Ishikawa (cell line): Measurements from ENCODE around the gene B4GALT5.

Experiments
- CEBPB ChIP-seq: IDR thresholded peaks from 2 replicates; pipeline ENCODE4 v1.6.1; 2012
- CREB1 ChIP-seq: IDR thresholded peaks from 2 replicates; pipeline ENCODE4 v1.6.1; 2012; ENCODE audit warnings: low read depth
- EGR1 ChIP-seq: IDR thresholded peaks from 2 replicates; pipeline ENCODE4 v1.6.1; 2012
- EP300 ChIP-seq: IDR thresholded peaks from 2 replicates; pipeline ENCODE4 v1.6.1; 2012; ENCODE audit warnings: borderline replicate concordance
- FOXM1 ChIP-seq: IDR thresholded peaks from 2 replicates; pipeline ENCODE4 v1.6.1; 2012; ENCODE audit warnings: low read depth, borderline replicate concordance
- NFIC ChIP-seq: IDR thresholded peaks from 2 replicates; pipeline ENCODE4 v1.6.1; 2012
- RAD21 ChIP-seq: IDR thresholded peaks from 2 replicates; pipeline ENCODE4 v1.6.1; 2012; ENCODE audit warnings: low read depth
- TAF1 ChIP-seq: IDR thresholded peaks from 2 replicates; pipeline ENCODE4 v1.6.1; 2012; ENCODE audit warnings: low read depth, mild to moderate bottlenecking
- TCF12 ChIP-seq: IDR thresholded peaks from 2 replicates; pipeline ENCODE4 v1.6.1; 2012; ENCODE audit warnings: low read depth
- TEAD4 ChIP-seq: IDR thresholded peaks from 2 replicates; pipeline ENCODE4 v1.6.1; 2012
- YY1 ChIP-seq: IDR thresholded peaks from 2 replicates; pipeline ENCODE4 v1.6.1; 2012; ENCODE audit warnings: low read depth
- ZBTB7A ChIP-seq: IDR thresholded peaks from 2 replicates; pipeline ENCODE4 v1.6.1; 2012; ENCODE audit warnings: low read depth
- TF ChIP-seq, protein P1 (sequence below): IDR thresholded peaks from 2 replicates; pipeline ENCODE4 v1.6.1; 2012
- TF ChIP-seq, protein P2 (sequence below): IDR thresholded peaks from 2 replicates; pipeline ENCODE4 v1.6.1; 2012
- TF ChIP-seq, protein P3 (sequence below): IDR thresholded peaks from 2 replicates; pipeline ENCODE4 v1.6.1; 2012; ENCODE audit warnings: low read depth, mild to moderate bottlenecking

B4GALT5 gene

DNA sequence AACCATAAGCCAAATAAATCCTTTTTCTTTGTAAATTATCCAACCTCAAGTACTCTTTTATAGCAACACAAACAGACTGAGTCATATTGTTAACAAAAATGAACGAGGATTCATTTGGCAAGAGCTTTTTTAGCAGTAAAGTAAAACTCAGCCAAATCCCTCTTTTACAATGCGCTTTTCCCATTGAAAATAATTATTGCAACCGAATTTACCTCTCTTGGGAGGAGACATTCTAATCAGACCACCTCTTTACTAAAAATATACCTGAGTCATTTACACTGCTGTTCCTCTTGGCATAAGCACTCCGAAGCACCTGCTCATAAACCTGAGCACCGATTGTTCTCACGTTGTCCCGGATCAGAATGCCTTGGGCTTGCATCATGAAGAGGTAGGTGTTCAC lies 57.4 kb downstream of the B4GALT5 start:
- TF ChIP-seq TEAD4 (no peak), TCF12 (no peak), FOXM1 (no peak), CREB1 (no peak), TAF1 (no peak), RAD21 (no peak), EGR1 (no peak), EP300 (no peak)
- TF ChIP-seq, protein P1, sequence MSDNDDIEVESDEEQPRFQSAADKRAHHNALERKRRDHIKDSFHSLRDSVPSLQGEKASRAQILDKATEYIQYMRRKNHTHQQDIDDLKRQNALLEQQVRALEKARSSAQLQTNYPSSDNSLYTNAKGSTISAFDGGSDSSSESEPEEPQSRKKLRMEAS: no peak
- TF ChIP-seq, protein P2, sequence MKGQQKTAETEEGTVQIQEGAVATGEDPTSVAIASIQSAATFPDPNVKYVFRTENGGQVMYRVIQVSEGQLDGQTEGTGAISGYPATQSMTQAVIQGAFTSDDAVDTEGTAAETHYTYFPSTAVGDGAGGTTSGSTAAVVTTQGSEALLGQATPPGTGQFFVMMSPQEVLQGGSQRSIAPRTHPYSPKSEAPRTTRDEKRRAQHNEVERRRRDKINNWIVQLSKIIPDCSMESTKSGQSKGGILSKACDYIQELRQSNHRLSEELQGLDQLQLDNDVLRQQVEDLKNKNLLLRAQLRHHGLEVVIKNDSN: no peak
- TF ChIP-seq, protein P3, sequence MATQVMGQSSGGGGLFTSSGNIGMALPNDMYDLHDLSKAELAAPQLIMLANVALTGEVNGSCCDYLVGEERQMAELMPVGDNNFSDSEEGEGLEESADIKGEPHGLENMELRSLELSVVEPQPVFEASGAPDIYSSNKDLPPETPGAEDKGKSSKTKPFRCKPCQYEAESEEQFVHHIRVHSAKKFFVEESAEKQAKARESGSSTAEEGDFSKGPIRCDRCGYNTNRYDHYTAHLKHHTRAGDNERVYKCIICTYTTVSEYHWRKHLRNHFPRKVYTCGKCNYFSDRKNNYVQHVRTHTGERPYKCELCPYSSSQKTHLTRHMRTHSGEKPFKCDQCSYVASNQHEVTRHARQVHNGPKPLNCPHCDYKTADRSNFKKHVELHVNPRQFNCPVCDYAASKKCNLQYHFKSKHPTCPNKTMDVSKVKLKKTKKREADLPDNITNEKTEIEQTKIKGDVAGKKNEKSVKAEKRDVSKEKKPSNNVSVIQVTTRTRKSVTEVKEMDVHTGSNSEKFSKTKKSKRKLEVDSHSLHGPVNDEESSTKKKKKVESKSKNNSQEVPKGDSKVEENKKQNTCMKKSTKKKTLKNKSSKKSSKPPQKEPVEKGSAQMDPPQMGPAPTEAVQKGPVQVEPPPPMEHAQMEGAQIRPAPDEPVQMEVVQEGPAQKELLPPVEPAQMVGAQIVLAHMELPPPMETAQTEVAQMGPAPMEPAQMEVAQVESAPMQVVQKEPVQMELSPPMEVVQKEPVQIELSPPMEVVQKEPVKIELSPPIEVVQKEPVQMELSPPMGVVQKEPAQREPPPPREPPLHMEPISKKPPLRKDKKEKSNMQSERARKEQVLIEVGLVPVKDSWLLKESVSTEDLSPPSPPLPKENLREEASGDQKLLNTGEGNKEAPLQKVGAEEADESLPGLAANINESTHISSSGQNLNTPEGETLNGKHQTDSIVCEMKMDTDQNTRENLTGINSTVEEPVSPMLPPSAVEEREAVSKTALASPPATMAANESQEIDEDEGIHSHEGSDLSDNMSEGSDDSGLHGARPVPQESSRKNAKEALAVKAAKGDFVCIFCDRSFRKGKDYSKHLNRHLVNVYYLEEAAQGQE: no peak

DNA sequence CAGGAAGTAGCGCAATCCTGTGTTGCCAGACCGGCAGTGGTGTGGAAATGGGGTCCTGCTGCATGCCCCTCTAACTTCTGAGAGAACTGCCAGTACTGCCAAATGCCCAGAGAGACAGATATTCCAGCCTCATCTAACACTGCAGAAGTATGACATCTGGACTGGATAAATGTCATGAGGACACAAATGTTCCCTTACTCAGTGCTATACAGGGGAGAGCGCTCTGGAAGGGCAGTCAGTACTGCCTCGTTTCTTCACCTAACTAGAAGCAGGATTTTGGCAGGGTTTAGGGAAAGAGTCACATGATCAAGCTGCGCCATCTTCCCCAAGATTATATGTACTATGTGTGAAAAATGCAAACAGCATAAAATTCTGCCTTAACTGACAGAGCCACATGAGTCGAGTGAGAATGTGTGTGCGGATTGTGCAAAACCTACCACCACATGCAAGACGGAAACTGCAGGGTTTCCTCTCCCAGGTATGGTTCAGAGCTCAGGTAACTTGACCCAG lies 59.7 kb downstream of the B4GALT5 start:
- TF ChIP-seq, protein P3: no peak
- TF ChIP-seq TCF12 (no peak), TEAD4 (no peak), CEBPB (no peak), CREB1 (no peak), RAD21 (no peak), EP300 (no peak), TAF1 (no peak), ZBTB7A (no peak), YY1 (no peak), FOXM1 (no peak), NFIC (no peak), EGR1 (no peak)
- TF ChIP-seq, protein P1: no peak
- TF ChIP-seq, protein P2: no peak

DNA sequence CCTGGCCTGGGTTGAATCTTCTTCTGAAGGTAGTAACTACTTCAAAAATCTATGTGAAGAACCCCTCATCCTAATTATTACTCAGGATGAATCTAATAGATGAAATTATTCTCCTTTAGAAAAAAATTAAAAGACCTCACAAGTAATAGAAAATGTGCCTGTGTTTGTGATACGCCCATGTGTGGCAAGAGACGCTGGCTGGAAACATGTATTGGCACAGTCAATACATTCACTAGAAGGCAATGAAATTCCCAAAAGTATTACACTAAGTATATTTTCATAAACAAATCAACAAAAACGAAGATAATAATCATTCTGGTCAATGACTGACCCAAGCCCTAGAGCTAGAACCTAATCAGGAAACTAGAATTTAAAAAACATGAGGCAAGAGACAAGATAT lies 64.0 kb downstream of the B4GALT5 start:
- TF ChIP-seq TAF1: no peak
- no peak for TF ChIP-seq TEAD4
- TF ChIP-seq TCF12: no peak
- TF ChIP-seq NFIC: no peak
- no peak for TF ChIP-seq CREB1
- TF ChIP-seq RAD21: no peak
- no peak for TF ChIP-seq EGR1
- no peak for TF ChIP-seq EP300
- TF ChIP-seq, protein P1: no peak
- TF ChIP-seq, protein P2: no peak
- TF ChIP-seq ZBTB7A: no peak
- TF ChIP-seq YY1: no peak

DNA sequence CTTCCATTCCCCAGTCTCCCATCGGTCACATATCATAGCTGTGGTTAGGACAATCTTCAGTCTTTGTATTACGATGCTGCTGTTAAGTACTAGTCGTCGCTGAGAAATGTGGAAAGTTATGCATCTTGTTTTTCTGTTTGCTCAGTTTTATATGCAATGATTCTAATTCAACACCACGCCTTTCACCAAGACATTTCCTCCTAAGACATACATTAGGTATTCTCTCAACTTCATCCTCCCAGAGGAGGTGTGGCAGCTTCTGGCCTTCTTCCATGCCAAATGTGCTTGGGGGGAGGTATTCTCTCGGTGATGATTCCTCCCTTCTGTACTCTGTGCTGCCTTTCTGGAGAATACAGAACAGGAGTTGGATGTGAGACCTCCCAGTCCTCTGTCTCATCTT lies 66.1 kb downstream of the B4GALT5 start:
- TF ChIP-seq TCF12 (no peak), RAD21 (no peak), NFIC (no peak)
- TF ChIP-seq, protein P2: no peak

DNA sequence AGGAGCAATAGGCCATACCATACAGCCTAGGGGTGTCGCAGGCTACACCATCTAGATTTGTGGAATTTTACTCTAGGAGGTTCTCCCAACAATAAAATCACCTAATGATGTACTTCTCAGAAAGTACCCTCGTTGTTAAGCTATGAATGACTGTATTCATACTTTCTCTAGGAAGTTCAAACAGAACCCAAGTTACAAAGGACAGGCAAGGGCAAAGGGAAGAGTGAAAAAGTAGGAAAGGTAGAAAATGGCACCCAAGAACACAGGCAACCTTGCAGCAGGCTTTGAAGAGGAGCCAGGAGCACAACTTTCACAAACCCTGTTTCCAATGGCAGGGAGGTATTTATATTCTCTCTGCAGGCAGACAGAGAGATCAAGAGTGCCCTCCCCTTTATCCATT lies 67.2 kb downstream of the B4GALT5 start:
- no peak for TF ChIP-seq CREB1
- TF ChIP-seq, protein P2: no peak
- TF ChIP-seq EGR1: no peak
- TF ChIP-seq TEAD4: no peak
- TF ChIP-seq TAF1: no peak
- TF ChIP-seq EP300: no peak
- no peak for TF ChIP-seq ZBTB7A
- TF ChIP-seq CEBPB: no peak
- no peak for TF ChIP-seq RAD21
- no peak for TF ChIP-seq TCF12
- no peak for TF ChIP-seq NFIC
- no peak for TF ChIP-seq FOXM1
- TF ChIP-seq, protein P3: no peak
- TF ChIP-seq YY1: no peak
- TF ChIP-seq, protein P1: no peak
